GM12878 (cell line): ENCODE measurements around the gene NOD2. TPM values are rescaled to one million over a fixed set of nuclear protein-coding genes. Genes with fewer than 3 reads are reported as not detected.

ENCODE experiments used
- BCLAF1 ChIP-seq: fragments of 450-650 bp; IDR thresholded peaks from 2 replicates; pipeline ENCODE4 v1.6.1; 2017; ENCODE audit warnings: antibody characterized with exemption, mild to moderate bottlenecking, moderate library complexity
- CHD1 ChIP-seq: IDR thresholded peaks from 2 replicates; pipeline ENCODE4 v1.6.1; 2012; ENCODE audit warnings: low read depth, low read length, improper control_type of control experiment
- FOXK2 ChIP-seq: fragments of 450-650 bp; IDR thresholded peaks from 2 replicates; pipeline ENCODE4 v1.6.1; 2017; ENCODE audit warnings: mild to moderate bottlenecking, moderate library complexity
- HDAC6 ChIP-seq: fragments of 200-600 bp; sonication (generic); IDR thresholded peaks from one replicate; pipeline ENCODE4 v1.8.0; 2017; ENCODE audit warnings: antibody characterized with exemption; ENCODE audit not compliant: unreplicated experiment
- IKZF1 ChIP-seq: fragments of 450-650 bp; conservative IDR thresholded peaks from 2 replicates; pipeline ENCODE4 v1.6.1; 2017; ENCODE audit warnings: antibody characterized with exemption, mild to moderate bottlenecking
- KAT2A ChIP-seq: conservative IDR thresholded peaks from 2 replicates; pipeline ENCODE4 v1.6.1; 2011; ENCODE audit warnings: low read depth, low read length; ENCODE audit not compliant: control insufficient read depth
- NFIC ChIP-seq: IDR thresholded peaks from 2 replicates; pipeline ENCODE4 v1.6.1; 2012; ENCODE audit warnings: low read depth, mild to moderate bottlenecking, inconsistent platforms, low read length, moderate library complexity
- NR2C2 ChIP-seq: IDR thresholded peaks from 2 replicates; pipeline ENCODE4 v1.6.1; 2011; ENCODE audit warnings: borderline replicate concordance, low read depth; ENCODE audit not compliant: control insufficient read depth, insufficient read length
- PAX5 ChIP-seq: IDR thresholded peaks from 2 replicates; pipeline ENCODE4 v1.6.1; 2011; ENCODE audit warnings: low read depth, low read length, borderline replicate concordance
- RELA ChIP-seq: fragments of 450-650 bp; IDR thresholded peaks from 2 replicates; pipeline ENCODE4 v1.8.0; 2014; ENCODE audit warnings: borderline replicate concordance; ENCODE audit not compliant: partially characterized antibody
- TAF1 ChIP-seq: IDR thresholded peaks from 2 replicates; pipeline ENCODE4 v1.6.1; 2011; ENCODE audit warnings: mild to moderate bottlenecking, low read depth, low read length, borderline replicate concordance
- YY1 ChIP-seq: IDR thresholded peaks from 2 replicates; pipeline ENCODE4 v1.6.1; 2011; ENCODE audit warnings: low read depth, mild to moderate bottlenecking, low read length
- ZBTB4 ChIP-seq: fragments of 450-650 bp; formaldehyde crosslinking; IDR thresholded peaks from 2 replicates; pipeline ENCODE4 v1.4.0; 2022; ENCODE audit warnings: mild to moderate bottlenecking, moderate library complexity
- ZBTB40 ChIP-seq: fragments of 450-650 bp; IDR thresholded peaks from 2 replicates; pipeline ENCODE4 v1.6.1; 2016; ENCODE audit warnings: mild to moderate bottlenecking, moderate library complexity, borderline replicate concordance
- ZNF592 ChIP-seq: fragments of 450-650 bp; IDR thresholded peaks from 2 replicates; pipeline ENCODE4 v1.6.1; 2017; ENCODE audit warnings: mild to moderate bottlenecking, moderate library complexity
- polyA plus RNA-seq, 11 experiments: library from polyadenylated mRNA; depleted of rRNA in 4 of 11; unstranded in 6 of 11; stranded (reverse) in 5 of 11; fragments of >200 nt; fragmentation: Nextera tagmentation in 4 of 11; fragmentation: Illumina TruSeq in 1 of 11; extraction: Ambion mirVana in 4 of 11; extraction: Trizol in 1 of 11; gene quantifications; 1 replicate in 1 of 11; 2 replicates in 10 of 11; pipeline versions ENCODE4 v1.2.1 to v1.2.3, GENCODE V29; 2011 to 2016; ENCODE audit warnings: inconsistent platforms in 2 of 11, missing spikeins in 2 of 11, low read depth in 1 of 11
- total RNA-seq, 4 experiments: library from RNA; depleted of rRNA in 3 of 4; stranded (reverse); fragments of >200 nt in 3 of 4; fragmentation: Illumina TruSeq in 1 of 4; extraction: Trizol in 1 of 4; gene quantifications; 2 replicates each; pipeline versions ENCODE4 v1.2.1 to v1.2.3, GENCODE V29; 2013 to 2021

The NOD2 gene
- total and polyA plus RNA-seq, 10 of the 15 experiments (the other 5 are each of a cell fraction or from before 2014, with no cell fraction given): 1.0 to 18.6 (median 6.7) TPM

- TF ChIP-seq CHD1 (no peak), NFIC (no peak), FOXK2 (no peak), PAX5 (no peak), BCLAF1 (no peak), ZBTB4 (CRISPR knock-in tag) (no peak), RELA (no peak), HDAC6 (no peak), ZNF592 (no peak), TAF1 (no peak), ZBTB40 (no peak), KAT2A (no peak), YY1 (peak; percentile 80), IKZF1 (no peak), NR2C2 (no peak)
Measured at GRCh38 chr16:50747207-50747956, 54.0 kb downstream of the NOD2 start (continued).
